Measurements from ENCODE around the gene NCK2.
A peak's percentile ranks its signal among the peaks of the same experiment; 100 is the strongest.

NCK2 gene

GRCh38 chr2:105723431-105723830, 21.3 kb upstream of the NCK2 start:
- TF ChIP-seq POLR2A (IDR thresholded peaks at IDR 0.05; ENCODE audit: low read depth, low read length) = no peak
- FAIRE-seq (no peak), DNase-seq (ENCODE audit: insufficient read length, low spot score) (no peak)

DNA sequence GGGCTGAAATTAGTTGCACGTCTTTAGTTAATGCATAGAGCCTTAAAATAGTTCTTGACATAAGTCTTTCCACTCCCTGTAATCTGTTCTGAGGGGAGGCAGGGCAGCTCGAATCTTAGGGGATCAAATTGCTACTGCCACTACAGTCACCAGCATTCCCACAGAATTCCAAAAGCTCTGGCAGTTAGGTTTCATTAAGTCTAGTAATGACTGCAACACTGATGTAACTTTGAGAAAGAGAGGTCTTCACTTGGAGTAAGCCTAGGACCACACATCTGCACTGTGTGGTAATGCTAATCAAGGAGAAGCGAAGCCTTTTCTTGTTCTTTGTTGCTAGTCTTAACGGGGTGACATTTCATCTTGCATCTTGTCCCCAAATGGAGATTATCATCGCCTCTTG, 19.3 kb upstream of the NCK2 start:
- DNase-seq (ENCODE audit: insufficient read length, low spot score) = no peak
- no peak for TF ChIP-seq POLR2A (IDR thresholded peaks at IDR 0.05; ENCODE audit: low read depth, low read length)
- no peak for FAIRE-seq

- FAIRE-seq (no peak), DNase-seq (ENCODE audit: insufficient read length, low spot score) (no peak)
- TF ChIP-seq POLR2A (IDR thresholded peaks at IDR 0.05; ENCODE audit: low read depth, low read length) = no peak
Observed at GRCh38 chr2:105730170-105730569, 14.5 kb upstream of the NCK2 start.

DNA sequence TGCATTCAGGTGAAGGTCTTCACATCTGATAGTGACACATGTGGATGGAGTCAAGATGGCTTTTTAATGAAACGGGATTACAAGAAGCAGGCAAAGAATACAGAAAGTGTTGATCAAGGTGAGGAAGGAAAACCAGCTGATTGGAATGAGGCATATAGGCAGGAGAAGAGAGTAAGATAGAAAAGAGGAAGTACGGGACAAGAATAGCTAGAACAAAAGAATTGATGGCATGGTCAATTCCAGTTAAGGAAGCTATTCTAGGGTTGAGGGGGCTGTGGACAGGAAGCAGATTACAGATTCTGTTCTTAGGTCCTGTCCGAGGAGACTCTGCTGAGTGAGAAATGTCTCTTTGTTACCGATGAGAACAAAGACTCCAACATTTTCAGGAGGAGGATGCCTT, 13.2 kb upstream of the NCK2 start:
- no peak for TF ChIP-seq POLR2A (IDR thresholded peaks at IDR 0.05; ENCODE audit: low read depth, low read length)
- no peak for FAIRE-seq
- no peak for DNase-seq (ENCODE audit: insufficient read length, low spot score)

- no peak for FAIRE-seq
- no peak for DNase-seq (ENCODE audit: insufficient read length, low spot score)
- no peak for TF ChIP-seq POLR2A (IDR thresholded peaks at IDR 0.05; ENCODE audit: low read depth, low read length)
Observed at GRCh38 chr2:105732101-105732500, 12.6 kb upstream of the NCK2 start.

GRCh38 chr2:105732955-105733607, 11.6 kb upstream of the NCK2 start:
- no peak for TF ChIP-seq POLR2A (IDR thresholded peaks at IDR 0.05; ENCODE audit: low read depth, low read length)
- DNase-seq (ENCODE audit: insufficient read length, low spot score) (no peak), FAIRE-seq (no peak)

DNA sequence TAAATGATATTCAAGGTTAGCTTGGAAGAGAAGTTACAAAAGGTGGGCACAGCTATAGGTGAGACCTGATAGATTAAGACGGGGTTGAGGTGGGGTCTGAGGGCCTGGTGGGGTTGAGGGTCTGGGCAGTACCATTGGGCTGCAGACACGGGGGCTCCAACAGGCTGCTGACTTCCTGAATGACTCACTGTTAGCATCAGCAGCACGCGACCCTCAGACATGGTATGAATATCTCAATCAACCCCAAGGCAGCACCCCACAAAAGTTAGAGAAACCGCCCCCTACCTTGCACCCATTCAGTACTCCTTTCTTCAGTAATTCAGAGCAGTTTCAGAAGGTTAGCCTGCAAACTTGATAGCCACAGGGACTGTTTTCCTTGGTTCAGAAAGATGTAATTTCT, 10.8 kb upstream of the NCK2 start:
- DNase-seq (ENCODE audit: insufficient read length, low spot score) (no peak), FAIRE-seq (no peak)
- no peak for TF ChIP-seq POLR2A (IDR thresholded peaks at IDR 0.05; ENCODE audit: low read depth, low read length)

GRCh38 chr2:105734762-105735538, 9.8 kb upstream of the NCK2 start:
- TF ChIP-seq POLR2A (IDR thresholded peaks at IDR 0.05; ENCODE audit: low read depth, low read length) = no peak
- peak; percentile 75 for FAIRE-seq

GRCh38 chr2:105736145-105736544, 8.6 kb upstream of the NCK2 start:
- DNase-seq (ENCODE audit: insufficient read length, low spot score) (no peak), FAIRE-seq (no peak)
- TF ChIP-seq POLR2A (IDR thresholded peaks at IDR 0.05; ENCODE audit: low read depth, low read length) = no peak

More at GRCh38 chr2:105734762-105735538, 9.8 kb upstream of the NCK2 start:
- no peak for DNase-seq (ENCODE audit: insufficient read length, low spot score)

GRCh38 chr2:105737980-105738657, 6.6 kb upstream of the NCK2 start:
- no peak for FAIRE-seq
- DNase-seq (ENCODE audit: insufficient read length, low spot score) = no peak
- no peak for TF ChIP-seq POLR2A (IDR thresholded peaks at IDR 0.05; ENCODE audit: low read depth, low read length)

GRCh38 chr2:105738658-105739241, 6.0 kb upstream of the NCK2 start:
- TF ChIP-seq POLR2A (IDR thresholded peaks at IDR 0.05; ENCODE audit: low read depth, low read length) = no peak
- DNase-seq (ENCODE audit: insufficient read length, low spot score) (no peak), FAIRE-seq (no peak)

DNA sequence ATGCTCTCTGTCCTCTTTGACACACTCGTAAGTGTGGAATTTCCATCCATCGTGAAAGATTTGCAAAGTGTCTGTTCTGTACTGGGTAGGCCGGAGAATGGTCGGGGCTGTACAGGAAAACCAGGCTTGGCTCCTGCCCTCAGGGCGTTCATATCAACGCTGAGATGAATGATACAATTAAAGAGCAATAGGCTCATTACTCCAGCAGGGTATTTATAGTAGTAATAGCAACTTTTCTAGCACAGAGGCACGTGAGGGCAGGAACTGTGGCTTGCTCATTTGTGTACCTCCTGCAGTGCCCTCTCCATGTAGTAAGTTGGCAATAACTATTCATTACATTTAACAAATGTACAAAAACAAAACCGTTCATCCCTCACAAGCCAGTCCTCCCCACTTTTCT, 5.3 kb upstream of the NCK2 start:
- TF ChIP-seq POLR2A (IDR thresholded peaks at IDR 0.05; ENCODE audit: low read depth, low read length) = no peak
- no peak for DNase-seq (ENCODE audit: insufficient read length, low spot score)
- no peak for FAIRE-seq

- FAIRE-seq = no peak
- DNase-seq (ENCODE audit: insufficient read length, low spot score) = no peak
- TF ChIP-seq POLR2A (IDR thresholded peaks at IDR 0.05; ENCODE audit: low read depth, low read length) = no peak
Observed at GRCh38 chr2:105739944-105740530, 4.7 kb upstream of the NCK2 start.

DNA sequence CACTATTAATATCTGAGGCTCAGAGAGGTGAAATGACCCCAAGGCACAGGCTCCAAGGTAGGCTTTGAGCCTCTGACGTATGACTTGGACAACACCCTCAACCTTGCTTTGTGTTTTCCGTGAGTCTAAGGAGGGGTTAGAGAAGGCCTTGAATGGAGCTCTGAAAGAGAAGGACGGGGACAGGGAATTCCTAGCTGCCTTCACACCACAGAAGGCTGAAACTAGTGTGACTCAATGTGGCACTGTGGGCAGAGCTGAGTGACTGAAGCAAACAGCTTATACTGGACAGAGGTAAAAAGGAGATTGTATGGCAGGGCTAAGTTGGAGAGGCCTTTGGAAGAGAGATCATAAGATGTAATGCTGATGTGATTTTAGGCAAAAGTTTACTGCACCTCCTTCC, 3.5 kb upstream of the NCK2 start:
- TF ChIP-seq POLR2A (IDR thresholded peaks at IDR 0.05; ENCODE audit: low read depth, low read length) = no peak
- FAIRE-seq = no peak
- DNase-seq (ENCODE audit: insufficient read length, low spot score) = no peak

Data from H54 (cell line).